Activated CD8-positive, alpha-beta memory T cell treated with anti-CD3 and anti-CD28 coated beads, Interleukin-2, amount 50 U/mL, for 24 hours (primary cell): Measurements from ENCODE around the gene OBSL1.

Source experiments
- DNase-seq: peaks from one replicate; pipeline ENCODE4 v3.0.0-alpha.2; 2020; ENCODE audit errors: extremely low read depth

Gene OBSL1

DNA sequence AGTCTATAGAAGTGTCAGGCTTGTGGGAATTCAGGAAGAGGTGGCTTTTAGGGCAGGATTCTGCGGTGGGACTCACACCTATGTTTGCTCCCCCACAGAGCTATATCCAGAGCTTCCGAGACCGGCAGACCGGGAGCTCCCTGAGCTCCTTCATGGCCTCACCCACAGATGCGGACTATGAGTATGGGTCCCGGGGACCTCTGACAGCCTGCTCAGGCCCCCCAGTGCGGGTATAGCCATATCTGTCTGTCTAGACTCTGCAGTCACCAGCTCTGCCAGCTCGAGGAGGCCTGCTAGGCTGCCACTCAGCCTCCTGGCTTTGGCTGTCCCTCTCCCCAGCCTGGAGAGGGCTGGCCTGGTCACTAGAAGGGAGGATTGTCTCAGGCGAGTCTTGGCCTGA, 21.7 kb downstream of the OBSL1 start:
- DNase-seq = no peak

DNA sequence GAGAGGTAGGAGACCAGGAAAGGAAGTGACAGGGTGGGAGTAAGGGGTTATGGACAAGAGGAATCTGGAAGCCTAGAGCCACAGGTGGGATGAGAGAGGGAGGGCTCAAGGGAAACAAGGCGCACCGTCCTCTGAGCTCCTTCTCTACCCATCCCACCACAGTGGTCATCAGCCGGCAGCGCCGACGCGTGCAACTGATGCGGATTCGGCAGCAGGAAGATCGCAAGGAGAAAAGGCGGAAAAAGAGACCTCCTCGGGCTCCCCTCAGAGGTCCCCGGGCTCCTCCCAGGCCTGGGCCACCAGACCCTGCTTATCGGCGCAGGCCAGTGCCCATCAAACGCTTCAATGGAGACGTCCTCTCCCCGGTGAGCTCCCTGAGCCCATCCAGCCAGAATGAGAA, 22.3 kb downstream of the OBSL1 start:
- no peak for DNase-seq

DNA sequence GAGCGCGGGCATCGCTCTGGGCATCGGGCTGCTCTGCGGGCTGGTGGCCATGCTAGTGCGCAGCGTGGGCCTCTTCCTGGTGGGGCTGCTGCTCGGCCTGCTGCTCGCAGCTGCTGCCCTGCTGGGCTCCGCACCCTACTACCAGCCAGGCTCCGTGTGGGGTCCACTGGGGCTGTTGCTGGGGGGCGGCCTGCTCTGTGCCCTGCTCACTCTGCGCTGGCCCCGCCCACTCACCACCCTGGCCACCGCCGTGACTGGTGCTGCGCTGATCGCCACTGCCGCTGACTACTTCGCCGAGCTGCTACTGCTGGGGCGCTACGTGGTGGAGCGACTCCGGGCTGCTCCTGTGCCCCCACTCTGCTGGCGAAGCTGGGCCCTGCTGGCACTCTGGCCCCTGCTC, 23.7 kb downstream of the OBSL1 start:
- DNase-seq = no peak

DNA sequence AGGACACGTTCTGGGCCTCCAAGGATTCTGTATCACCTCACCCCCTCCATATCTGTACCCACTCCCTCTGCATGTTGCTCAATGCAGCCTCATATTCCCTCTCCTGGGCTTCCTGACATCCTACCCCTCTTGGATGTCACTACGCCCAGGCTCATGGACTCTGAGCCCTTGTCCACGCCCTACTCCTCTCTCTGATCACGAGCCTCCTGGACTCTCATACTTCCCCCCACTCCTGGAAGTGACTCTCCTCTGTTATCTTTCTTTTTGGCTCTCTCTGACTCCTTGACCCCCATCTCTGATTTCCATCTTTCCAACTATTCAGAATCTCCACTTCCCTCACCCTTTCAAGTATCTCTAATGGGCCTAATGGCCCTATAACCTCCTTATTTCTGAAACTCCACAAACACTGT, 25.4 kb downstream of the OBSL1 start:
- no peak for DNase-seq

DNA sequence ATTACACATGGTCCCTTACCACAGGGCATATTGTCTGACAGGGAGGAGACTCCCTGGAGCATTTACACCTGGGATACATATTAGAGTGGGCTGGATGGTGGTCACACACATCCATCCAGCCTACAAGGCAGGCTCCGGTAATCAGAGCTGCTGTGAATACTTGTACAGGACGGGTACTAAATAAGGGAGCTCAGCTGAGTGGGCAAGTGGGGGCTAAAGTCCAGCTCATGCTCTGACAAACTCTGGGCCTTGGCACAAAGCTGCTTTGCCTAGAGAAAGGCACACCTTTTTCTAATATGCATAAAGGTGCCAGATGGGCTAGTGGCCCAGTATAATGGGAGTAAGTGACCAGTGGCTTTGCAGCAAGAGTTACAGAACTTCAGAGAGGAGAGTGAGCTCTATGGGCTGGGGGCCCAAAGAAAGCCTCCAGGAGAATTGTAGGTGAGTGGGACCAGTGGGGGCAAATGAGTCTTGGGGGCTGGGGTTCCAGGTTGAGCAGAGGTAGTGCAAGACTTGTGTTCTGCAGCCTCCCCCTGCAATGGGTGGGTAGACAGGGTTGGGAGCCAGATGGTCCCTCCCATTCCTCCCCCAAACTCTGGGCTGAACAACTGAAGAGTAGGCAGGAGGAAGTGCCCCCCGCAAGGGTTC, 25.9 kb downstream of the OBSL1 start:
- no peak for DNase-seq

DNA sequence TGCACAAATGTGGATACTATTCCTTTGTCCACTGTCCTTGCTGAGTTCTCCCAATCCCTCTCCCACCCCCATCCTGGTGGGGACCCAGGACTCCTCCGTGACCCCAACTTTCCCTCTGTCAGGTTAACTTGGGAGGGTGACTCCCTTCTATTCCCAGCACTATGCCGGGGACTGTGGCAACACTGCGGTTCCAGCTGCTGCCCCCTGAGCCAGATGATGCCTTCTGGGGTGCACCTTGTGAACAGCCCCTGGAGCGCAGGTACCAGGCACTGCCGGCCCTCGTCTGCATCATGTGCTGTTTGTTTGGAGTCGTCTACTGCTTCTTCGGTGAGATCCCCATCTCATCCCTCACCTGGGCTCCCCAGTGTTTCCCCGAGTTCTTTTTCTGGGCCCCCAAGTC, 26.8 kb downstream of the OBSL1 start:
- DNase-seq = no peak

DNA sequence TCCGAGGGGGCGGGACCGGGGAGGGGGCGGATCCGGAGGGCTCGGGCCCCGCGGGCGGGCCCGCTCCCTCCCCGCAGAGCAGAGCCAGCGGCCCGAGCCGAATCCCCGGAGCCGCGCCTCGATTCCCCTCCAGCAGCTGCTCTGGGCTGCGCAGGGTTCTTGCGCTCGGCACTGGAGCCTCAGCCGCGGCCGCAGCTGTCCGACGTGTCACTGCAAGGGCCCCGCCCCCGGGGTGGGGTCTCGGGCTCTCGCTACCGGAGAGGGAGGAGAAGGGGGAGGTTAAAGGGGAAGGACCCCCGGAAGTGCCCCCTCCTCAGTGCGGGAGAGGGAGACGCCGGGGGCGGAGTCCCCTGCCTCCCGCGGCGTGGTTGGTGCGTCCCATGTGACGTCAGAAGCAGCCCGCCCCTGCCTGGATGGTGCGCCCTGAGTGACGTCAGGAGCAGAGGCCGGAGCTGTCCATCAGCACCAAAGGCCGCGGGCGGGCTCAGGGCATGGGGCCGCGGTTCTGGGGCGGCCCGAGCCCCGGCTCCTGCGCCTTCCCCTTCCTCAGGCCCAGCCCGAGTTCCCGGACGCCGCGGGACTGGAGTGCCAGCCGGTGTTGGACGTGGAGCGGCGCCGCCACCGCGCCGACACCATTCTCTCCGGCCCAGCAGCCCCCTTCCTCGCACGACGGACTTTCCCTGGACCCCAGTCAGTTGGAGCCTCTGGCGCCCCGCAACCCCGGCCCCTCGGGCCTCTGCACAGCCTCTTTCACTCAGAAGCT, 27.6 kb downstream of the OBSL1 start, which contains the start of the genes CHPF and TMEM198:
TSS of gene CHPF (minus strand) at position 214 of the 763 bp plus-strand sequence. CDS start 271 bp downstream, outside the sequence.
TSS of gene TMEM198 (plus strand) at position 433 of the 763 bp plus-strand sequence. CDS start 700 bp downstream, outside the sequence.
- peak; percentile 87 for DNase-seq

DNA sequence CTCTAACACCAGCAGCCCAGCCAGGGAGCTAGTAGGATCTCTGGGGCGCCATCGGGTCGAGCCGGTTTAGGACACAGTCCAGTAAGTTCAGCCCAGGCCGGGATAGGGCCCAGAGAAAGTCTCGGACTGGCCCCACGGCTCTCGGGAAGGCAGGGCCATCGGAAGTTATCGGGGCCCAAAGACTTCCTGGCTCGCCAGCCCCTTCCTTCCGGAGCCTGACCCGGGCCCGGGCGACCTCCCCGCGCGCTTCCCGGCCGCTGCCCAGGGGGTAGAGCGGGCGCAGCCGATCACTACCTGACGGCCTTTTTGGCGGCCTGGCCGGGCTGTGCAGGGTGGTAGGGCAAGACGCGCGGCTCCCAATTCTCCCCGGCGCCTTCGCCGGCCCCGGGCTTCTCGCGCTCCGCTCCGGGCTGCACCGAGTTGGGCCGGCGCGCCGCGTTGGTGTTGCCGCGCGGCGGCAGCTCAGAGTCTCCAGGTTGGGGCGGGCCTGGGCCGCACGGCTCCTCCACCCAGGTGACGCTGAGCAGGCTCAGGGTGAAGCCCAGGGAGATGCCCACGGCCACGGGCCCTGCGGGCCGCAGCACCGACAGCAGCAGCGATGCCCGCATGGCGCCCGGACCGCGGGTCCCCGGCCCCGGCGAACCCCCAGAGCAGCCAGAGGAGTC, 28.3 kb downstream of the OBSL1 start:
- no peak for DNase-seq

DNA sequence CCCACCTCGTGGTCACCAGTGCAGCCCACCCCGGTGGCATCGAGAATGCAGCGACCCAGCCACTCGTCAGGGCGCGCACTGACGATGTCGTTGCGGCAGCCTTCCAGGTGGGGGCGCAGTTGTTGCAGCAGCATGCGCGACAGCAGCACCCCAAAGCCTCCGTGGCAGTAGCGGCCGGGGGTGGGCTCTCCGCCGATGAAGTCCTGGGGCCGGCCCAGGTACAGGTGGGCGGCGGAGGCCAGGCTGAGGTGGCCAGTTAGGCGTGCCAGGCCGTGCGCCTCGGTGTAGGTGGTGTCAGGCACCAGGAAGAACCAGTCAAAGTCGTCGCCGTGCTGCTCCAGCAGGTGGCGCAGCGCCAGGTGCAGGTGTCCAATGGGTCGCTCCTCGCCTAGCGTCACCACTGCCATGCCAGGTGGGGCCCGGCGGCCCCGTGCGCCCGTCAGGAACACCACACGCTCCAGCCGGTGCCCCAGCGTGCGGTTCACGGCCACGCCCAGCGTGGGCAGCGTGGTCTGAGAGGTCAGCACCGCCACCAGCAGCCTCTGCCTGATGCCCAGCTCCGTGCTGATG, 29.6 kb downstream of the OBSL1 start:
- DNase-seq = peak; percentile 43

DNA sequence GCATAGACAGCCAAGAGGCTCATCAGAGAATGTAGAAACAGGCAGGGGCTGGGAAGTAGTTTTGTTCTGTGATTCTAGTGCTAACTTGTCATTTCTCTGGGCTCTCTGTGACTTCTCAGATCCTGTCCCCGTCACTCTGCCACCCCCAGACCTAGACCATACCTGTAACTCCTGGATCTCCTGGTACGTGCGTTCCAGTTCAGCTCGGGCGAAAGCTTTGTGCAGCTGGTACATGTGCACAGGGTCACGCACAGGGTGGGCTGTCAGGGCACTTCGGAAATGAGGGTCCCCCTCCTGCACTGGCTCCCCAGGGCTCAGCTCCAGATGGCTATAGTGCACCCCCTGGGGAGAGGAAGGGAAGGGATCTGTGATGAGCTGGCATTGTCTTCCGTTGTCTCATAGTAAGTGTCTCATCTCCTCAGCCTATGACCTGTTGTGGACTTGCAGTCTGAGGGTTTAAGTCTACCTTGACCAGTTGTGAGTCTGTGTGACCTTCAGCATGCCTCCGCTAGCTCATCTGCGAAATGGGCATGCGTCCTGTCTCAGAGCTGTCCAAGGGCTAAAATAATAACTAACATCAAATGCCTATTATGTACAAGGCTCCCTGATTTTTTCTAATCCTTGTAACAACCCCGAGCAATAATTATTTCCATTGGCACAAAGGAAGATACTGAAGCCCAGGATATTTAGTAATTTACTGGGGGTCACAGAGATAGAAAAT, 30.4 kb downstream of the OBSL1 start:
- no peak for DNase-seq

DNA sequence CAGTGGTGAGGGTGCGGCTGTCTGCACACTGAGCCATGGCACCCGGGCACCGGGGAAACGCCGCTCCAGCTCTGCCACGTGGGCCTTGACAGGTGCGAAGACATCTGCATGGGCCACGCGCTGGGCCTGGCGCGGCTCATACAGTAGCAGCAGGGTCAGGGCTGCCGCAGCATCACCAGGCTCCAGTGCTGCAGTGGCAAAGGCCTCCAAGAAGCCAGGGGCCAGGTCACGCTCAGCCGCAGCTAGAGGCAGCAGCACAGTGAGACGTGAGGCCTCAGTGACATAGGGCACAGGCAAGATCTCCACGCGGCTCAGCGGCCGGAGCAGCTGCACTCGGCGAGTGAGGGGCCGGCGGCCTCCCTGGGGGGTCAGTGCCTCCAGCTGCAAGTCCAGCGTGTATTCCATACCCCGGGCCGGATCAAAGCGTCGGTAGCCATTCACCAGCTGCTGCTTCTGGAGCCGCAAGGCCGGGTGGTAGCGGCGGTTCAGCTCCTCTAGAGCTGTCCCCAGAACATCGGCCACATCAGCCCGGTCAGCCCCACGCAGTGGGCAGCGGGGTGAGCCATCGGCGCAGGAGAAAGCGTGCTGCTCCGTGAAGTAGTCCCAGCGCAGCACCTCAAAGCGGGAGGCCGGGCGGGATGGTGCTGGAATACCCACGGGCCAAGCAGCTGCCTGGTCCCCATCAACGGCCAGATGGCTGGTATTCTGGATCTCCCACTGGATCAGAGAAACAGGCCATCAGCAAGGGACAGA, 31.2 kb downstream of the OBSL1 start:
- DNase-seq = no peak

DNA sequence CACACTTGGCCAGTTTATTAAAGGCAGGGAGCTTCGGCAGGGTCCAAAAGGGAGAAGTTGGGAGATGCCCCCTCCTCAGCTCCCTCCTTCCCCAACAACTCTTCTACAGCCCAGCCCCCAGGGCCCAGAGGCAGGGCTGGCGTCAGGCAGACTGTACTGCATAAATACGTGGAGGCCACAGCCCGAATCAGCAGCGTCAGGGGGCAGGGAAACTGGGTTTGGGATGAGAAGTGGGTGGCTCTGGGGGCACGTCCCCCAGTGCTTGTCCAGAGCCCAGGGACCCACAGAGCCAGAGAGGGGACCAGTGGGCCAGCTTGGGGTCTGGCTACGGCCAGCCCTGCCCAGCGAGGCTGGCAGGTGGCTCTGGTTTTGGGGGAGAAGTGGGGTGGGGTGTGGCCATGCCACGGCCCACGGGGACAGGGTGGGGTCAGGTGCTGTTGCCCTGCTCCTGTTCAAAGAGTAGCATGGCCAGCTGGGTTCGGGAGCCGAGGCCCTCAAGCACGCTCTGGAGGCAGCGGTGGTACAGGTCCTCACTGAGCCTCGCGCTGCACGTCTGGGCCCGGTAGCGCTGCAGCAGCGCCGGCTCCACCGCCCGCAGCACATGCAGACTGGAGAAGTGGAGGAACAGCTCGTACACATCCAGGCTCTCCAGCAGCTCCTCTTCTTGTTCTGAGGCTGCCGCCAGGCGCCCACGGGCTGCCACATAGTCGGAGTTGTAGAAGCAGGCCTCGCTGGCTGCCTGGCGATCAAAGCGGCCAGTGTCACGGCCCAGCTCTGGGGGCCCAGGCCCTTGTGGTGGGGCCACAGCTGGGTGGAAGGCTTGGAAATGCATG, 32.2 kb downstream of the OBSL1 start:
- DNase-seq = no peak

DNA sequence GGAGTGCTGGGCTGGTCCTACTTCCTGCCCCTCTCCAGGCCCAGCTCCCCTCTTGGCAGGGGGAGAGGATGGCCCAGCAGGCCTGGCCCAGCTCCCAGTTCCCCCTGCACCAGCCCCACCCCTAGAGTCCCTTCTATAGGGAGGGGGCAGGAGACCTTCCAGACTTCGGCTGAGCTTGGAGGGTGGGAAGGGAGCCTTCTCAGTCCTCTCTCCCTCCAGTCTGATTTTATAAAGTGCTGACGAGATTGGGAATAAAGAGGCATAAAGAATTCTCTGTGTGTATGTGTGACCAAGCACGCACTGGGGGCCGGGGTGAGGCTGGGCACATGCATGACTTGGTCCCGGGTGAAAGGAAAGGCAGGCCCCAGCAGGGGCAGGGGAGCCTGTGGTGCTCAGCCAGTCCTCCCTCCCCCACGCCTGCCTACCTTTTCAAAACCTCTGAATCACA, 32.8 kb downstream of the OBSL1 start:
- DNase-seq = no peak

DNA sequence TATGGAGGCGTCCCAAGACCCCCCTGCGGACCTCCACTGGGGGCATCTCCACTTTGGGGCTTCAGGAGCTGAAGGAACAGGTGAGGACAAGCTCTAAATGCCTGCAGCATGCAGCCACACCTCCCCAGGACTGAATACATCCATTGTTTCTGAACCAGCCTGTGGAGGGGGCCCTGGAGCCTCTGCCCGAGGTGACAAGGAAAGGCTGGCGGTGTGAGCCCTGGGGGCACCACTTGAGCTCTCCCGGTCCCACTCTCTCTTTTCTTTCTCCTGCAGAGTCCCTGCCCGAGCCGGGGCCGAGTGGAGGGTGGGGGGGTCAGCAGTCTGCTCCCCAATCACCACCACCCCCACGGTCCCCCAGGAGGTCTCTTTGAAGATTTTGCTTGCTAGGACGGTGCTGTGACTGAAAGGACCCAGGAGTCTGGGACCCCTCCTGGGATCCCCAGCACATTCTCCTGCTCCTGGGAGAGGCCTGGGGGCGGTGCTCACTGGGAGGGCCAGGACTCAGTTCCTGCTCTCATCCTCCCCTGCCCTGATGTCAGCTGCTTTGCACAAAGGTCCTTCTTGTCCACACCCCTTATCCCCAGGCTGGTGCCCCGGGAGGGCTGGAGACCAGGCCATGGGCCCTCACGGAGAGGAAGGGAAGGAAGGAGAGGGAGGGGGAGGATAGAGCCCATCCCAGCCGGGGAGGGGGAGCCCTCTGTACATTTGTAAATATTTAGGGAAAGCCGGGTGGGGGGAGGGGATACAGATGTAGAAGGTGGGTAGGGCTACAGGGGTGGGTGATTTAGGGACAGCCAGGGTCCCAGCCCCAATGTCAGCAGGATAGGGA, 33.5 kb downstream of the OBSL1 start:
- no peak for DNase-seq

DNA sequence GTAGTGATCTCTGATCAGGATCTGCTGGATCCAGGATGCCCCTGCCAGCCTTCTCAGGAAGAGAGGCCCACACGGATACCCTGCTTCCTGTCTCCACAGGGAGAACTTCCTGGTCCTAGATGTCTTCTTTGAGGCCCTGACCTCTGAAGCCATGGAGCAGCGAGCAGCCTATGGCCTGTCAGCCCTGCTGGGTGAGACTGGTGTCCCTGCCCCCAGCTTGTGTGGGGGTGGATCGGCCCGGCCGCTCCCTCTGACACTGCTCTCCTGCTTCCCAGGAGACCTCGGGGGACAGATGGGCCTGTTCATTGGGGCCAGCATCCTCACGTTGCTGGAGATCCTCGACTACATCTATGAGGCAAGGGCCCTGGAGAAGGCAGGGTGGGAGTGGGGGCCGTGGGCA, 34.4 kb downstream of the OBSL1 start:
- DNase-seq = no peak

DNA sequence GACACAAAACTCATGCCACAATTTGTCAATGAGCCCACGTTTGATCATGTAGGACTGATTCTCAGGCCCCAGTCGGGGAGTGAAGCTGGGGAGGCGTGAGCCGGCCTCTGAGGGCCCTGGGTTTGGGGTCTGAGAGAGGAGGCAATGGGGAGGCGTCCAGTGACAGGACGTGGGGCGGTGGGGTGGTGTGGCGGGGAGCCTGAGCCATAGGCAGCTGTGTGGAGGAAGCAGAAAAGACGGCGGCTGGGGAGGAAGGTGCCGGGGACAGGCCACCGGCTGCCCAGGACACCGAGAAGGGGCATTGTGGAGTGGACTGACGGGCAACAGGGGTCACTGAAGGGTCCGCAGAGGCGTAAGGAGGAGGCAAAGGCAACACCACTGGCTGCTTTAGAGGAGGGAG, 34.9 kb downstream of the OBSL1 start:
- DNase-seq = no peak

DNA sequence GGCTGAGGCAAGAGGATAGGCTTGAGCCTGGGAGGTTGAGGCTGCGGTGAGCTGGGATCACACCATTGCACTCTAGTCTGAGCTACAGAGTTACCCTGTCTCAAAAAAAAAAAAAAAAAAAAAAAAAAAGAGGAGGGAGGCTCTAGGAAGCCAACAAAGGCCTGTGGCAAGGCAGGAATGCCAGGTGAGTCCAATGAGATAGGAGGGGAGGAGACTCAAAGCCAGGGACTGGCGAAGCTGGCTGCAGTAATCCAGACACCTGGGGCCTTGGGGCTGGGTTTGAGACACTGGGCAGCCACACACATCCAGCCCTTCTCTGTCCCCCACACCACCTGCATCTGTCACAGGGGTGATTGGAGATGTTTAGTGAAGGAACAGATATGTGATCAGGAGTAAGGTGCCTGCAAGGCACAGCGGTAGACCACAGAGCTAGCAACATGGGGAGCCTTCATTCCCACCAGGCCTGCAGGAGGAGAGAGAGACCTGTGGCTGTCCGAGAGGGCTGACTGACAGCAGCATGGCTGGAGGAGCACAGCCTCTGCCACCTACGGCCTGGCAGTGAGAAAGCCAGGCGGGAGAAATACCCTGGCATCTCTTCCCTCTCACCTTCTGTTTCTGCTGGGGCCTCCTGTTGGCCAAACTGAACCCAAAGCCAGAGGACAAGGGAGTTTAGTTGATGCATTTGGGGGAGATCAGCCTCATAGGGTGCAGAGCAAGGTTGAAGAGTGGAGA, 37.2 kb downstream of the OBSL1 start:
- DNase-seq = no peak

DNA sequence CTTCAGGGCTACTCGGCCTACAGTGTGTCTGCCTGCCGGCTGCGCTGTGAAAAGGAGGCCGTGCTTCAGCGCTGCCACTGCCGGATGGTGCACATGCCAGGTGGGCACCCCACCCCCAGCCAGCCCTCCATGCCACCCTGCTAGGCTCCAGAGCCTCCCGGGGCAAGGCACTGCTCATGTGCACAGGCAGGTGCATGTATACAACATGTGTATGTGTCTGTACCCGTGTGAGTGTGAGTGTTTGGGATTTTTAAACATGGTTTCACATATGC, 39.0 kb downstream of the OBSL1 start:
- DNase-seq = no peak
